Activated CD4-positive, alpha-beta memory T cell treated with anti-CD3 and anti-CD28 coated beads for 36 hours (primary cell): ENCODE data around the gene GPATCH1. TPM values are rescaled to one million over a fixed set of nuclear protein-coding genes. Genes with fewer than 3 reads are reported as not detected.
"Not testable (repeated sequence)": the region's sequence is repeated elsewhere in the genome, so short reads cannot be mapped to it uniquely, and the experiment has no call there.

Source experiments
- CTCF ChIA-PET: fragments of 350-600 bp; sonication (Branson Sonifier 250); formaldehyde crosslinking; loops from one replicate; lab custom pipeline; 2021; ENCODE audit warnings: antibody characterized with exemption, inconsistent platforms; lab: Charles Lee
- POLR2A ChIA-PET: fragments of 350-600 bp; sonication (Branson Sonifier 250); formaldehyde crosslinking; loops from one replicate; lab custom pipeline; 2021; ENCODE audit warnings: antibody characterized with exemption; lab: Charles Lee
- DNase-seq: peaks from one replicate; pipeline ENCODE4 v3.0.0-alpha.2; 2020
- H3K27ac Mint-ChIP-seq: one replicate; pipeline ENCODE4 v1.8.0; 2021; ENCODE audit warnings: mixed read lengths
- H3K27me3 Mint-ChIP-seq: one replicate; pipeline ENCODE4 v1.8.0; 2021; ENCODE audit warnings: mixed read lengths
- H3K36me3 Mint-ChIP-seq: one replicate; pipeline ENCODE4 v1.8.0; 2021; ENCODE audit warnings: mixed read lengths
- H3K4me1 Mint-ChIP-seq: one replicate; pipeline ENCODE4 v1.8.0; 2021; ENCODE audit warnings: low read depth, mixed read lengths
- H3K4me3 Mint-ChIP-seq: one replicate; pipeline ENCODE4 v1.8.0; 2021; ENCODE audit warnings: mild to moderate bottlenecking, mixed read lengths
- H3K9me3 Mint-ChIP-seq: one replicate; pipeline ENCODE4 v1.8.0; 2021; ENCODE audit warnings: mixed read lengths
- intact Hi-C: fragments of 100-400 bp; cut with micrococcal nuclease; formaldehyde crosslinking; loops from one replicate; pipeline ENCODE4 v1.15.1; 2023
- total RNA-seq, 2 experiments: library from RNA; stranded (reverse); gene quantifications; one replicate each; pipeline ENCODE4 v1.2.3, GENCODE V29; 2021

The GPATCH1 gene
- total RNA-seq, result 1 to 10 TPM; 8.9 to 9.9 TPM

GRCh38 chr19:33080761-33081681 lies at the start of gene GPATCH1:
TSS of gene GPATCH1 (plus strand) at chr19:33081181. CDS start at chr19:33081194, 13 bp downstream.
- CTCF ChIA-PET, result interaction anchor here (0.8 to 2.2 kb wide), 3 partner anchors 63 to 391 kb away, joined by 3 to 12 read pairs (median 8); no protein-coding TSS in a partner anchor
- intact Hi-C loops, result loop anchor here (2.0 kb wide), 1 partner anchor 108 kb away; the partner anchor contains the start of gene FAAP24
- peak; percentile 93 for DNase-seq
- H3K36me3 Mint-ChIP-seq, result no peaks in the 10 kb centered on the region
- POLR2A ChIA-PET, result interaction anchor here (0.5 to 1.3 kb wide), 3 partner anchors 19 to 179 kb away, joined by 3 to 4 read pairs (median 3); partner anchors contain the start of gene FAAP24
- peak within 1 kb of the TSS; percentile 83 for H3K27ac Mint-ChIP-seq
- H3K9me3 Mint-ChIP-seq, result no peaks in the 10 kb centered on the region
- H3K4me3 Mint-ChIP-seq, result peak within 1 kb of the TSS; percentile 94
- no peaks in the 10 kb centered on the region for H3K27me3 Mint-ChIP-seq
- H3K4me1 Mint-ChIP-seq, result peaks cover 23% of the 10 kb centered on the region

GRCh38 chr19:33032218-33032781 lies 48.7 kb upstream of the GPATCH1 start:
- no peak overlapping the region for H3K27ac Mint-ChIP-seq
- CTCF ChIA-PET, result no interaction called here
- no peak overlapping the region for H3K4me3 Mint-ChIP-seq
- H3K27me3 Mint-ChIP-seq, result no peaks in the 10 kb centered on the region
- intact Hi-C loops, result no loop called here
- DNase-seq, result no peak
- H3K9me3 Mint-ChIP-seq, result peaks cover 7% of the 10 kb centered on the region
- H3K4me1 Mint-ChIP-seq, result peaks cover 4% of the 10 kb centered on the region
- peaks cover 1% of the 10 kb centered on the region for H3K36me3 Mint-ChIP-seq
- POLR2A ChIA-PET, result interaction anchor here (0.6 kb wide), 1 partner anchor 499 kb away, joined by 3 read pairs; no protein-coding TSS in a partner anchor

GRCh38 chr19:33035461-33035860 lies 45.5 kb upstream of the GPATCH1 start:
- Mint-ChIP-seq H3K36me3 (no peaks in the 10 kb centered on the region), H3K4me3 (no peak overlapping the region), H3K4me1 (peaks cover 8% of the 10 kb centered on the region), H3K9me3 (no peaks in the 10 kb centered on the region), H3K27me3 (no peaks in the 10 kb centered on the region), H3K27ac (no peak overlapping the region)
- ChIA-PET CTCF (no interaction called here), POLR2A (no interaction called here)
- no peak for DNase-seq
- intact Hi-C loops, result no loop called here

GRCh38 chr19:33036370-33037167 lies 44.4 kb upstream of the GPATCH1 start:
- intact Hi-C loops, H3K4me3 Mint-ChIP-seq, H3K36me3 Mint-ChIP-seq, H3K9me3 Mint-ChIP-seq, H3K4me1 Mint-ChIP-seq, DNase-seq, H3K27me3 Mint-ChIP-seq: not testable (repeated sequence)
- POLR2A ChIA-PET, result interaction anchor here (0.6 kb wide), 1 partner anchor 530 kb away, joined by 3 read pairs; no protein-coding TSS in a partner anchor
- peak overlapping the region; percentile 59 for H3K27ac Mint-ChIP-seq
- CTCF ChIA-PET, result interaction anchor here (1.3 kb wide), 1 partner anchor 15 kb away, joined by 4 read pairs; no protein-coding TSS in a partner anchor

GRCh38 chr19:33037168-33038025 lies 43.6 kb upstream of the GPATCH1 start:
- peak overlapping the region; percentile 68 for H3K4me3 Mint-ChIP-seq
- peak overlapping the region; percentile 59 for H3K27ac Mint-ChIP-seq
- intact Hi-C loops, H3K36me3 Mint-ChIP-seq, H3K4me1 Mint-ChIP-seq, H3K9me3 Mint-ChIP-seq, H3K27me3 Mint-ChIP-seq: not testable (repeated sequence)
- CTCF ChIA-PET, result interaction anchor here (0.6 to 1.3 kb wide), 2 partner anchors 14 to 221 kb away, joined by 3 to 4 read pairs; no protein-coding TSS in a partner anchor
- POLR2A ChIA-PET, result interaction anchor here (0.6 kb wide), 1 partner anchor 531 kb away, joined by 3 read pairs; no protein-coding TSS in a partner anchor
- peak; percentile 59 for DNase-seq

- Mint-ChIP-seq H3K36me3 (no peaks in the 10 kb centered on the region), H3K27me3 (no peaks in the 10 kb centered on the region), H3K4me1 (peaks cover 8% of the 10 kb centered on the region), H3K9me3 (no peaks in the 10 kb centered on the region), H3K4me3 (no peak overlapping the region), H3K27ac (no peak overlapping the region)
- ChIA-PET POLR2A (no interaction called here), CTCF (no interaction called here)
- intact Hi-C loops, result no loop called here
- no peak for DNase-seq
These were observed 41.8 kb upstream of the GPATCH1 start for GRCh38 chr19:33039108-33039599.

GRCh38 chr19:33039815-33040214 lies 41.2 kb upstream of the GPATCH1 start:
- H3K27me3 Mint-ChIP-seq, result no peaks in the 10 kb centered on the region
- intact Hi-C loops, result no loop called here
- H3K9me3 Mint-ChIP-seq, result no peaks in the 10 kb centered on the region
- CTCF ChIA-PET, result interaction anchor here (0.6 kb wide), 1 partner anchor 9 kb away, joined by 3 read pairs; no protein-coding TSS in a partner anchor
- POLR2A ChIA-PET, result no interaction called here
- H3K27ac Mint-ChIP-seq, result no peak overlapping the region
- H3K4me1 Mint-ChIP-seq, result peaks cover 8% of the 10 kb centered on the region
- no peaks in the 10 kb centered on the region for H3K36me3 Mint-ChIP-seq
- DNase-seq, result no peak
- no peak overlapping the region for H3K4me3 Mint-ChIP-seq

GRCh38 chr19:33040994-33041827 lies 39.8 kb upstream of the GPATCH1 start:
- CTCF ChIA-PET, result no interaction called here
- intact Hi-C loops, result no loop called here
- Mint-ChIP-seq H3K9me3 (no peaks in the 10 kb centered on the region), H3K4me3 (no peak overlapping the region), H3K27me3 (no peaks in the 10 kb centered on the region), H3K27ac (no peak overlapping the region), H3K36me3 (no peaks in the 10 kb centered on the region), H3K4me1 (peaks cover 8% of the 10 kb centered on the region)
- POLR2A ChIA-PET, result no interaction called here
- DNase-seq, result no peak

- H3K4me3 Mint-ChIP-seq, H3K27ac Mint-ChIP-seq, CTCF ChIA-PET, H3K36me3 Mint-ChIP-seq, H3K4me1 Mint-ChIP-seq, H3K9me3 Mint-ChIP-seq, POLR2A ChIA-PET, H3K27me3 Mint-ChIP-seq, DNase-seq, intact Hi-C loops: not testable (repeated sequence)
These were observed 39.2 kb upstream of the GPATCH1 start for GRCh38 chr19:33041828-33042160.

- H3K27ac Mint-ChIP-seq, result no peak overlapping the region
- DNase-seq, result no peak
- intact Hi-C loops, result no loop called here
- POLR2A ChIA-PET, result interaction anchor here (0.6 kb wide), 1 partner anchor 948 kb away, joined by 4 read pairs; no protein-coding TSS in a partner anchor
- no peaks in the 10 kb centered on the region for H3K36me3 Mint-ChIP-seq
- H3K4me3 Mint-ChIP-seq, result no peak overlapping the region
- H3K4me1 Mint-ChIP-seq, result no peaks in the 10 kb centered on the region
- CTCF ChIA-PET, result no interaction called here
- no peaks in the 10 kb centered on the region for H3K27me3 Mint-ChIP-seq
- no peaks in the 10 kb centered on the region for H3K9me3 Mint-ChIP-seq
These were observed 33.6 kb upstream of the GPATCH1 start for GRCh38 chr19:33047422-33047821.
